Measurements from ENCODE around the gene ACOXL. TPM values are rescaled to one million over a fixed set of nuclear protein-coding genes. Genes with fewer than 3 reads are reported as not detected.

Gene ACOXL
- polyA plus RNA-seq, 3 donors: 0.35 TPM; not detected in 2

DNA sequence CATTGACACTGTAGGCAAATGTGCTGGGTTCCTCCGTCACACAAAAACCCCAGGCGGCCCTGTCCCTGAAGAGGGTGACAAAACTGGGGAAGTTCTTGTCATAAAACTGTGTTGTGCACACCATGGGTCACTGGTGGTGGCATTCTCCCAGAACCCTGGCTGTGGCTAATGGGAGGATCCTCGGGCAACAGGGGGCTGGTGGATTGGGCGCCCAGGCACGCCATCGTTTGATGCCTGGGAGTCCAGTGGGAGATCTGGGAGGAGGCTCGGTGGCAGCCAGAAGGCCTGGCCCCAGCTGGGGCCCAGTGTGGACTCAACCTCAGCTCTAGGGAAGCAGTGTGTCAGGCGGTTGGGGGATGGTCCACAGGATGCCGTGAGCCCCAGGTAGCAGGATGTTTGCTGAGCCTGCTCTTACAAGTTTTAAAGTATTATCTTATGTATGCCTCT lies 140.7 kb downstream of the ACOXL start:
- Histone ChIP-seq H3K9me3 (replicated peaks in 1 of 2; ENCODE audit: control insufficient read depth in 1 of 2, insufficient read depth in 1 of 2, low read length in 2 of 2) (no peaks in the 10 kb centered on the region), H3K27ac (ENCODE audit: low read depth in 1 of 2, low read length in 2 of 2) (no peak overlapping the region), H3K79me2 (ENCODE audit: insufficient read depth, low read length) (no peaks in the 10 kb centered on the region), H3K36me3 (replicated peaks in 1 of 2; ENCODE audit: control insufficient read depth in 1 of 2, insufficient read depth in 2 of 2, low read length in 2 of 2) (no peaks in the 10 kb centered on the region), H3K4me2 (replicated peaks; ENCODE audit: extremely low read depth, low read length, poor library complexity, severe bottlenecking) (no peak overlapping the region), H3K4me1 (ENCODE audit: control insufficient read depth in 1 of 2, insufficient read depth in 2 of 2, low read length in 2 of 2) (peaks cover 36 to 38% of the 10 kb centered on the region in 2 donors), H3K27me3 (ENCODE audit: control insufficient read depth in 2 of 2, insufficient read depth in 2 of 2, low read length in 2 of 2) (no peaks in the 10 kb centered on the region), H2AFZ (ENCODE audit: insufficient read depth, low read depth, low read length, poor library complexity, severe bottlenecking) (no peak overlapping the region), H3K9ac (ENCODE audit: insufficient read depth, low read length, poor library complexity, severe bottlenecking) (no peak overlapping the region), H3K4me3 (replicated peaks in 1 of 3; ENCODE audit: low read depth in 2 of 3, low read length in 3 of 3) (no peak overlapping the region), H4K20me1 (ENCODE audit: insufficient read depth, low read length) (no peaks in the 10 kb centered on the region)
- TF ChIP-seq, protein P1, sequence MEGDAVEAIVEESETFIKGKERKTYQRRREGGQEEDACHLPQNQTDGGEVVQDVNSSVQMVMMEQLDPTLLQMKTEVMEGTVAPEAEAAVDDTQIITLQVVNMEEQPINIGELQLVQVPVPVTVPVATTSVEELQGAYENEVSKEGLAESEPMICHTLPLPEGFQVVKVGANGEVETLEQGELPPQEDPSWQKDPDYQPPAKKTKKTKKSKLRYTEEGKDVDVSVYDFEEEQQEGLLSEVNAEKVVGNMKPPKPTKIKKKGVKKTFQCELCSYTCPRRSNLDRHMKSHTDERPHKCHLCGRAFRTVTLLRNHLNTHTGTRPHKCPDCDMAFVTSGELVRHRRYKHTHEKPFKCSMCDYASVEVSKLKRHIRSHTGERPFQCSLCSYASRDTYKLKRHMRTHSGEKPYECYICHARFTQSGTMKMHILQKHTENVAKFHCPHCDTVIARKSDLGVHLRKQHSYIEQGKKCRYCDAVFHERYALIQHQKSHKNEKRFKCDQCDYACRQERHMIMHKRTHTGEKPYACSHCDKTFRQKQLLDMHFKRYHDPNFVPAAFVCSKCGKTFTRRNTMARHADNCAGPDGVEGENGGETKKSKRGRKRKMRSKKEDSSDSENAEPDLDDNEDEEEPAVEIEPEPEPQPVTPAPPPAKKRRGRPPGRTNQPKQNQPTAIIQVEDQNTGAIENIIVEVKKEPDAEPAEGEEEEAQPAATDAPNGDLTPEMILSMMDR (IDR thresholded peaks at IDR 0.05): no peak
- DNase-seq: no peak
- Mint-ChIP-seq H3K27me3 (ENCODE audit: low read depth in 3 of 3) (peaks cover 0 to 8% (median 5%) of the 10 kb centered on the region in 3 donors), H3K27ac (no peak overlapping the region), H3K4me3 (no peak overlapping the region), H3K4me1 (peaks cover 31% of the 10 kb centered on the region), H3K9me3 (peaks cover 0 to 2% (median 0%) of the 10 kb centered on the region in 7 donors), H3K36me3 (peaks cover under 1 to 2% of the 10 kb centered on the region in 2 donors)
- intact Hi-C loops (cut with micrococcal nuclease): no loop called here
- WGBS (ENCODE audit: insufficient coverage): 94% methylated on average over 7 of the region's 9 CpGs

DNA sequence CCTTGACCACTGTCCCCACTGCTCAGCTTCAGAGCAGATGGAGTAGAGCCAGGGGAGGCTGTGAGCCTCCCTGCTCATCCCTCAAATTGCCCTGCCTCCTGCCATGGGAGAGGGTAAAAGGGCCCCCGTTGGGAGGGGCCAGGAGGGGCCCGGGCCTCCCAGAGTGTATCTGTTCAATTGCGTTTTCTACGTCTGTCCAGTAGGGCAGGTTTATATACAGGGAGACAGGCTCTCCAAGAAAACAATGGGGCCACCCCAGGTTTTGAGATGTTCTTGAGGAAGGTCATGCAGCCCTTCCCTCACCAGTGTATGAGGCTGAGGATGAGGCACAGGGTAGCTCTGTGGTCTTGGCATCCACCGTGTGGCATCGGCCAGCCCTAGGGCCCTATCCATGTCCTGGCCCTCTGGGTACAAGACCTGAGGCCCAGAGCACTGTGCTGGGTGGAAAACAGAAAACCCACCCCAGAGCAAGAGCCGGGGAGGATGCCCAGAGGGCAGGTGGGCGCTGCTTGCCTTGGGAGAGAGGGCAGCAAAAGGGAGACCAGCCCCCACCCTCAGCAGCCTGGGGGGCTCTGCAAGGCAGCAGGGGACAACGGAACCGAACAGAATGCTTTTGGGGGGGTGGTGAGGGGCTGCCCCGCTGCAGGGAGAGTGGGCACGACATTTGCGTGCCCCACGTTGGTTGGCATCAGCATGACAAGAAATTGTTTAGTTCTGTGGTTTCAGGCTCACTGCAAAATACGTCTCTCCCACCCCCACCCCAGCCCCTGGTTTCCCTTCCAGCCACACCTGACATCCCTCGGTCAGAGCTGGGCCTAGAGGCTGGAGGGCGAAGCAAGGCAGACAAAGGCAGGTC lies 141.5 kb downstream of the ACOXL start:
- H3K9me3 Mint-ChIP-seq: peaks cover 4 to 6% (median 4%) of the 10 kb centered on the region in 7 donors
- no peak overlapping the region for H3K27ac Mint-ChIP-seq
- Histone ChIP-seq H3K9me3 (replicated peaks in 1 of 2; ENCODE audit: control insufficient read depth in 1 of 2, insufficient read depth in 1 of 2, low read length in 2 of 2) (no peaks in the 10 kb centered on the region), H3K4me3 (replicated peaks in 1 of 3; ENCODE audit: low read depth in 2 of 3, low read length in 3 of 3) (no peak overlapping the region), H2AFZ (ENCODE audit: insufficient read depth, low read depth, low read length, poor library complexity, severe bottlenecking) (no peak overlapping the region), H3K36me3 (replicated peaks in 1 of 2; ENCODE audit: control insufficient read depth in 1 of 2, insufficient read depth in 2 of 2, low read length in 2 of 2) (no peaks in the 10 kb centered on the region), H3K4me1 (ENCODE audit: control insufficient read depth in 1 of 2, insufficient read depth in 2 of 2, low read length in 2 of 2) (peaks cover 36 to 38% of the 10 kb centered on the region in 2 donors), H3K27ac (ENCODE audit: low read depth in 1 of 2, low read length in 2 of 2) (no peak overlapping the region), H3K9ac (ENCODE audit: insufficient read depth, low read length, poor library complexity, severe bottlenecking) (no peak overlapping the region), H3K4me2 (replicated peaks; ENCODE audit: extremely low read depth, low read length, poor library complexity, severe bottlenecking) (no peak overlapping the region), H3K27me3 (ENCODE audit: control insufficient read depth in 2 of 2, insufficient read depth in 2 of 2, low read length in 2 of 2) (no peaks in the 10 kb centered on the region), H4K20me1 (ENCODE audit: insufficient read depth, low read length) (no peaks in the 10 kb centered on the region), H3K79me2 (ENCODE audit: insufficient read depth, low read length) (no peaks in the 10 kb centered on the region)
- TF ChIP-seq, protein P1 (IDR thresholded peaks at IDR 0.05): no peak
- peaks cover 3 to 4% of the 10 kb centered on the region in 2 donors for H3K36me3 Mint-ChIP-seq
- intact Hi-C loops (cut with micrococcal nuclease): no loop called here
- H3K27me3 Mint-ChIP-seq (ENCODE audit: low read depth in 3 of 3): peaks cover under 1 to 5% (median 5%) of the 10 kb centered on the region in 3 donors
- no peak for DNase-seq
- H3K4me3 Mint-ChIP-seq: no peak overlapping the region
- peaks cover 31% of the 10 kb centered on the region for H3K4me1 Mint-ChIP-seq
- 94% methylated on average over 11 of the region's 17 CpGs for WGBS (ENCODE audit: insufficient coverage)
